Right lung (tissue), 5 donors: ENCODE measurements around the gene GRHL3. TPM values are rescaled to one million over a fixed set of nuclear protein-coding genes. Genes with fewer than 3 reads are reported as not detected.

ENCODE experiments used
- DNase-seq, 2 donors: peaks; one replicate each; pipeline ENCODE4 v3.0.0-alpha.2; 2013
- polyA plus RNA-seq, 5 donors: library from polyadenylated mRNA; unstranded; fragments of 120-200 nt; gene quantifications; one replicate each; pipeline versions ENCODE4 v1.2.1 to v1.2.3, GENCODE V29; 2013; ENCODE audit warnings: inconsistent platforms in 1 of 5, low replicate concordance in 1 of 5; ENCODE audit not compliant: insufficient read length in 5 of 5, insufficient read depth in 1 of 5

Gene GRHL3
- polyA plus RNA-seq, 5 donors = 0.09 to 0.45 (median 0.19) TPM

DNA sequence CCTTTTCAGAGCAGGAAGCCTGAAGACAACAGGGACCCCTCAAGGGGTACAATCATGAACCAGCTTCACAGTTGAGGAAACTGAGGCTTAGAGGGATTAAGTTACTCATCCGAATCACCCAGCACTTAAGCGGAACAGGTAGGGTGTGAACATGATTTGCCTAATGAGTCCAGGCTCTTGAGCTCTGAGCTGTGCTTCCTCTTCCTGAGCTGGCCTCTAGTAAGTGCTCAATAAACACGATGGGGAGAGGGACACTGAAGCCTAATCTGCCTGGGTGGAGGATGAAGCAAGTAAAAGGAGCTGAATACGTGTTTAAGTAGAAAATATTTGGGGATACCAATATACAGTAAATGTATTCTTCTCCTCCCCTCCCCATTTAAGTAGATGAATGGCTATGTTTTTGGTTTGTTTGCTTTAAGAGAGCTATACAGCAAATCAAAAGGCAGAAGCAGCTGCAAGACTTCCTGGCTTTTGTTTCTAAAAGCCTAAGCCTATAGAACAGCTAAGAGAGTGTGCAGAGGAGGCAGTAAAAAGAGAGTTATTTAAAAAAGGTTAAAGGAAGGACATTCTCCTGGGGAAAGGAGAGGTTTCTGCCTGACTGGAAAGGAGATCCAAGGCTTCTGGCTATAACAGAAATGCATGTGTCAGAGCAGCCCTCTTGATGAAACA lies 74.0 kb downstream of the GRHL3 start:
- DNase-seq = no peak

DNA sequence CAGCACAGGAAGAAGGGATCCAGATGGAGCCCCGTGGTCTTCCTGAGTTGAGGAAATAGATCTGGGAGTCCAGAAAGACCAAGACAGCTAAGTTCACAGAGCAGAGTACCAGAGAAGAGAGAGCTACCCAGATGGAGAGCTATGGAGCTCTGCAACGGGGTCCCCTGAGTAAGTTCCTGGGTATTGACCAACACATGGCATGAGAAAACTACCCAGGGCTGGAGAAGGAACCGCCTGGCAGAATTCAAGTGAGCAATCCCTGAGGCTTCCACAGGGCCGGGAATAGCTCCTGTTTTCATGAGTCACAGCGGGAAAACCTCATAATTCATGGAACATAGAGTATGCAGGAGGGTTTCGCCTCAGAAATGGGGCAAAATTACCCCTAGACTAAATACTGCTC lies 74.7 kb downstream of the GRHL3 start:
- no peak for DNase-seq

DNA sequence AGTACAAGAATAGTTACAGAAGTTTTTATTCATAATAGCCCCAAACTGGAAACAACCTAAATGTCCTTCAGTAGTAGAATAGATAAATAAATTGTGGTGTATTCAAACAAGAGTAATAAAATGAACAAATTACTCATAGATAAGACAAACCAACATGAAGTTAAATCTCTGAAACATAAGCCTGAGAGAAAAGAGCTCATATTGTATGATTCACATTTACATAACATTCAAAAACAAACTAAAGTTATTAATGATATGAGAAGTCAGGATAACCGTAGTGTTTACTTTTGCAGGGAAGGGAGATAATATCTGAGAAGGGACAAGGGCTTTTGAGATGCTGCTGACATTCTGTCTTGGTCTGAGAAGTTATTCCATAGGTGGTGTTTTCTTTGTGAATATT lies 80.9 kb downstream of the GRHL3 start:
- no peak for DNase-seq

DNA sequence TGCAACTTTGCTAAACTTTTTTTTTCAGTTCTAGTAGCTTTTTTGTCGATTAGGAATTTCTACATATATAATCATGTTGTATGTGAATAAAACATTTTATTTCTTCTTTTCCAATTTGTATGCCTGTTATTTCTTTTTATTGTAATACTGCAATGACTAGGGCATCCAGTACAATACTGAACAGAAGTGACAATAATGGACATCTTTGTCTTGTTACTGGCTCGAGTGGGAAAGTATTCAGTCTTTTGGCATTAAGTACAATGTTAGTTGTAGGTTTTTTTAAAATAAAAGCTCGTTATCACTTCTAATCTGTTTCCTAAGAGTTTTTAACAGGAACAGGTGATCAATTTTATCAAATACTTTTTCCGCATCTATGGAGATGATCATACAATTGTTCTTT lies 84.6 kb downstream of the GRHL3 start:
- DNase-seq = no peak

Other genes starting within 250 kb of the GRHL3 start
- gene MYOM3, start 207.2 kb upstream of the GRHL3 start, polyA plus RNA-seq = 10 to 100 TPM in 1 of 5 donors, 1 to 10 TPM in 1, under 1 TPM in 3; 0.03 to 17.1 (median 0.34) TPM
- under 1 TPM; 0.32 to 0.56 (median 0.43) TPM for gene IL22RA1, start 176.2 kb upstream of the GRHL3 start, polyA plus RNA-seq
- 1 to 10 TPM; 2.5 to 4.7 (median 3.0) TPM for gene IFNLR1, start 132.1 kb upstream of the GRHL3 start, polyA plus RNA-seq
- gene STPG1, start 94.4 kb downstream of the GRHL3 start, polyA plus RNA-seq = 10 to 100 TPM in 1 of 5 donors, 1 to 10 TPM in 4; 7.4 to 11.0 (median 8.9) TPM
- 10 to 100 TPM; 11.8 to 14.3 (median 13.0) TPM for gene NIPAL3, start 96.4 kb downstream of the GRHL3 start, polyA plus RNA-seq
- 10 to 100 TPM in 1 of 5 donors, 1 to 10 TPM in 4; 7.6 to 10.5 (median 8.5) TPM for gene RCAN3, start 183.5 kb downstream of the GRHL3 start, polyA plus RNA-seq
- 1 to 10 TPM; 3.2 to 5.5 (median 4.5) TPM for gene NCMAP, start 236.7 kb downstream of the GRHL3 start, polyA plus RNA-seq